ENCODE data around the gene ENTPD2. TPM values are rescaled to one million over a fixed set of nuclear protein-coding genes. Genes with fewer than 3 reads are reported as not detected.

ENTPD2 gene
- total and polyA plus RNA-seq, 9 of the 15 experiments (the other 6 are each of a cell fraction or from before 2014, with no cell fraction given): 0.04 to 0.60 (median 0.14) TPM; not detected in 4

DNA sequence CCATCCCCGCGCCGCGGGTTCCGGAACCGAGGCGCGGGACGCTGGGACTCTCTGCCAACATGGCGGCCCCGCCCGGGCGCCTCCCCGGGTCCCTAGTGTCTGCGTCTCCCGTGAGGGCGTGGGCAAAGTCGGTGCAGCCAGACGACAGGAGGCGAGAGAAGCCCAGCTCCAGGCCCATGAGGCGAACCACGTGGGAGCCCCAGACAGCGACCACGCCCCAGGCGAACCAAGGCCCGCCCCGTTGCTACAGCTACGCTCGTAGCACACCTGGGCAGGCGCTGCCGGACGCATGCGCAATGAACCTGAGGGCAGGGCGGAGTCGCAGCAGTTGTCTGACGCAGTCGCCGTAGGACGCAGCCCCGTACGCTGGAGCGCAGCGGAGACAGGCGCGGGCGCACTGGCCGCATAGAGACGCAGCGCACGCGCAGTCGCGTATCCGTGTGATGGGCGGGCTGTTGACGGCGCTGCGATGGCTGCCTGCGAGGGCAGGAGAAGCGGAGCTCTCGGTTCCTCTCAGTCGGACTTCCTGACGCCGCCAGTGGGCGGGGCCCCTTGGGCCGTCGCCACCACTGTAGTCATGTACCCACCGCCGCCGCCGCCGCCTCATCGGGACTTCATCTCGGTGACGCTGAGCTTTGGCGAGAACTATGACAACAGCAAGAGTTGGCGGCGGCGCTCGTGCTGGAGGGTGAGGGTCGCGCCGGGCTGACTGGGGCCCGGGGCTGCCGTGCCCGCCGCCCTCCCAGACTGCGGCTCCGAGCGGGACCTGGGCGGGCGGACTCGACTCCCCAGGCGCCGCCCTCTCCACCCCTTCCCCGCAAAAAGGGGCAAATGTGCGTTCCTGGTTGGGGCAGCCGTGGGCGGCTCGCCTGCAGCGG is 32.9 kb upstream of the ENTPD2 start, which contains the start of gene MAN1B1 (continued):
- TF ChIP-seq, protein P1, sequence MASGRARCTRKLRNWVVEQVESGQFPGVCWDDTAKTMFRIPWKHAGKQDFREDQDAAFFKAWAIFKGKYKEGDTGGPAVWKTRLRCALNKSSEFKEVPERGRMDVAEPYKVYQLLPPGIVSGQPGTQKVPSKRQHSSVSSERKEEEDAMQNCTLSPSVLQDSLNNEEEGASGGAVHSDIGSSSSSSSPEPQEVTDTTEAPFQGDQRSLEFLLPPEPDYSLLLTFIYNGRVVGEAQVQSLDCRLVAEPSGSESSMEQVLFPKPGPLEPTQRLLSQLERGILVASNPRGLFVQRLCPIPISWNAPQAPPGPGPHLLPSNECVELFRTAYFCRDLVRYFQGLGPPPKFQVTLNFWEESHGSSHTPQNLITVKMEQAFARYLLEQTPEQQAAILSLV (tag; IDR thresholded peaks at IDR 0.05): no peak
- no peak for TF ChIP-seq ZNF143 (CRISPR knock-in tag; IDR thresholded peaks at IDR 0.05)
- TF ChIP-seq TEAD4 (IDR thresholded peaks at IDR 0.05; ENCODE audit: low read length): no peak
- peak; percentile 47; the same call in 1 of the 2 replicates for TF ChIP-seq TEAD4 (CRISPR knock-in tag; IDR thresholded peaks at IDR 0.05; ENCODE audit: borderline replicate concordance)
- TF ChIP-seq RBBP5 (IDR thresholded peaks at IDR 0.05; ENCODE audit: borderline replicate concordance, insufficient read depth, low read length, poor library complexity, severe bottlenecking): peak; percentile 17
- TF ChIP-seq CBX1 (IDR thresholded peaks at IDR 0.05; ENCODE audit: low read depth): 0 out of 2 replicates have a peak, but pooled peaks have one; percentile 17
- TF ChIP-seq OTX1 (CRISPR knock-in tag; IDR thresholded peaks at IDR 0.05): 0 out of 2 replicates have a peak, but pooled peaks have one; percentile 8
- no peak for TF ChIP-seq PURB (CRISPR knock-in tag; IDR thresholded peaks at IDR 0.05; ENCODE audit: low read depth)
- TF ChIP-seq, protein P2, sequence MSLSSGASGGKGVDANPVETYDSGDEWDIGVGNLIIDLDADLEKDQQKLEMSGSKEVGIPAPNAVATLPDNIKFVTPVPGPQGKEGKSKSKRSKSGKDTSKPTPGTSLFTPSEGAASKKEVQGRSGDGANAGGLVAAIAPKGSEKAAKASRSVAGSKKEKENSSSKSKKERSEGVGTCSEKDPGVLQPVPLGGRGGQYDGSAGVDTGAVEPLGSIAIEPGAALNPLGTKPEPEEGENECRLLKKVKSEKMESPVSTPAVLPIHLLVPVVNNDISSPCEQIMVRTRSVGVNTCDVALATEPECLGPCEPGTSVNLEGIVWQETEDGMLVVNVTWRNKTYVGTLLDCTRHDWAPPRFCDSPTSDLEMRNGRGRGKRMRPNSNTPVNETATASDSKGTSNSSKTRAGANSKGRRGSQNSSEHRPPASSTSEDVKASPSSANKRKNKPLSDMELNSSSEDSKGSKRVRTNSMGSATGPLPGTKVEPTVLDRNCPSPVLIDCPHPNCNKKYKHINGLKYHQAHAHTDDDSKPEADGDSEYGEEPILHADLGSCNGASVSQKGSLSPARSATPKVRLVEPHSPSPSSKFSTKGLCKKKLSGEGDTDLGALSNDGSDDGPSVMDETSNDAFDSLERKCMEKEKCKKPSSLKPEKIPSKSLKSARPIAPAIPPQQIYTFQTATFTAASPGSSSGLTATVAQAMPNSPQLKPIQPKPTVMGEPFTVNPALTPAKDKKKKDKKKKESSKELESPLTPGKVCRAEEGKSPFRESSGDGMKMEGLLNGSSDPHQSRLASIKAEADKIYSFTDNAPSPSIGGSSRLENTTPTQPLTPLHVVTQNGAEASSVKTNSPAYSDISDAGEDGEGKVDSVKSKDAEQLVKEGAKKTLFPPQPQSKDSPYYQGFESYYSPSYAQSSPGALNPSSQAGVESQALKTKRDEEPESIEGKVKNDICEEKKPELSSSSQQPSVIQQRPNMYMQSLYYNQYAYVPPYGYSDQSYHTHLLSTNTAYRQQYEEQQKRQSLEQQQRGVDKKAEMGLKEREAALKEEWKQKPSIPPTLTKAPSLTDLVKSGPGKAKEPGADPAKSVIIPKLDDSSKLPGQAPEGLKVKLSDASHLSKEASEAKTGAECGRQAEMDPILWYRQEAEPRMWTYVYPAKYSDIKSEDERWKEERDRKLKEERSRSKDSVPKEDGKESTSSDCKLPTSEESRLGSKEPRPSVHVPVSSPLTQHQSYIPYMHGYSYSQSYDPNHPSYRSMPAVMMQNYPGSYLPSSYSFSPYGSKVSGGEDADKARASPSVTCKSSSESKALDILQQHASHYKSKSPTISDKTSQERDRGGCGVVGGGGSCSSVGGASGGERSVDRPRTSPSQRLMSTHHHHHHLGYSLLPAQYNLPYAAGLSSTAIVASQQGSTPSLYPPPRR (CRISPR knock-in tag; IDR thresholded peaks at IDR 0.05; ENCODE audit: borderline replicate concordance): 0 out of 2 replicates have a peak, but pooled peaks have one; percentile 14
- TF ChIP-seq, protein P3, sequence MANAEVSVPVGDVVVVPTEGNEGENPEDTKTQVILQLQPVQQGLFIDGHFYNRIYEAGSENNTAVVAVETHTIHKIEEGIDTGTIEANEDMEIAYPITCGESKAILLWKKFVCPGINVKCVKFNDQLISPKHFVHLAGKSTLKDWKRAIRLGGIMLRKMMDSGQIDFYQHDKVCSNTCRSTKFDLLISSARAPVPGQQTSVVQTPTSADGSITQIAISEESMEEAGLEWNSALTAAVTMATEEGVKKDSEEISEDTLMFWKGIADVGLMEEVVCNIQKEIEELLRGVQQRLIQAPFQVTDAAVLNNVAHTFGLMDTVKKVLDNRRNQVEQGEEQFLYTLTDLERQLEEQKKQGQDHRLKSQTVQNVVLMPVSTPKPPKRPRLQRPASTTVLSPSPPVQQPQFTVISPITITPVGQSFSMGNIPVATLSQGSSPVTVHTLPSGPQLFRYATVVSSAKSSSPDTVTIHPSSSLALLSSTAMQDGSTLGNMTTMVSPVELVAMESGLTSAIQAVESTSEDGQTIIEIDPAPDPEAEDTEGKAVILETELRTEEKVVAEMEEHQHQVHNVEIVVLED (CRISPR knock-in tag; IDR thresholded peaks at IDR 0.05): peak; percentile 97
- TF ChIP-seq, protein P4, sequence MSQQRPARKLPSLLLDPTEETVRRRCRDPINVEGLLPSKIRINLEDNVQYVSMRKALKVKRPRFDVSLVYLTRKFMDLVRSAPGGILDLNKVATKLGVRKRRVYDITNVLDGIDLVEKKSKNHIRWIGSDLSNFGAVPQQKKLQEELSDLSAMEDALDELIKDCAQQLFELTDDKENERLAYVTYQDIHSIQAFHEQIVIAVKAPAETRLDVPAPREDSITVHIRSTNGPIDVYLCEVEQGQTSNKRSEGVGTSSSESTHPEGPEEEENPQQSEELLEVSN (IDR thresholded peaks at IDR 0.05; ENCODE audit: borderline replicate concordance in 1 of 2, extremely low read depth in 1 of 2, insufficient read depth in 1 of 2, insufficient read length in 1 of 2, low read depth in 1 of 2, low read length in 1 of 2, poor library complexity in 1 of 2, severe bottlenecking in 1 of 2): peak; percentile 75 to 81
- TF ChIP-seq XRCC5 (IDR thresholded peaks at IDR 0.05; ENCODE audit: low read depth, low read length): 0 out of 2 replicates have a peak, but pooled peaks have one; percentile 43
- peak; percentile 63 for TF ChIP-seq GABPB1 (CRISPR knock-in tag; IDR thresholded peaks at IDR 0.05)
- peak; percentile 76; the same call in 1 of the 2 replicates for TF ChIP-seq ZBTB7A (IDR thresholded peaks at IDR 0.05; ENCODE audit: borderline replicate concordance, control insufficient read depth, low read depth, low read length)
- peak; percentile 85; the same call in 1 of the 2 replicates for TF ChIP-seq SRSF3 (IDR thresholded peaks at IDR 0.05; ENCODE audit: insufficient read depth, low read length)
- TF ChIP-seq DDX20 (tag; IDR thresholded peaks at IDR 0.05; ENCODE audit: low read depth): no peak
- TF ChIP-seq EGR1 (conservative IDR thresholded peaks at IDR 0.05): peak; percentile 62; the same call in 1 of the 2 replicates

All from K562 (cell line).